ENCODE data around the gene ISG20L2. TPM values are rescaled to one million over a fixed set of nuclear protein-coding genes. Genes with fewer than 3 reads are reported as not detected.

Gene ISG20L2
- total RNA-seq, 1 donor from 2014 or later = 55.7 TPM

DNA sequence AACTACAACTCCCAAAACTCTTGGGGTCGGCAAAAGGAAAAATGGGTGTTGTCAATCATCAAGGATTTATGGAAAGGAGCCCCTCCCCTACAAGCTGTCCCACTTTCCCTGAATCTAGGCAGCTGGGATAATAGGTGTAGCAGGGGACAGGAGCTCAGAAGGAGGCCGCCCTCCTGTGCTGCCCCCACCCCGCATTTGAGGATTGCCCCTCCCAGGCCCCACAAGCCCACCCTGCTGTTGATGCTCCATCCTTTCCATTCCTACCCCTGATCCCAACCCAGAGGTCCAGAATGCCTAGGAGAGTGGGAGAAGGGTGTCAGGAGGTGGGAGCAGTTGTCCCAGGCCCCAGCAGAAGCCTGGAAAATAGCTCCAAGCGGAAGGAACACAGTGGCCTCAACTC is 14.2 kb upstream of the ISG20L2 start:
- intact Hi-C loops (cut with micrococcal nuclease) = loop anchor here (5.0 to 10.0 kb wide), 3 partner anchors 550 to 886 kb away; partner anchors contain the start of genes GON4L, KHDC4, SLC25A44 and SYT11

DNA sequence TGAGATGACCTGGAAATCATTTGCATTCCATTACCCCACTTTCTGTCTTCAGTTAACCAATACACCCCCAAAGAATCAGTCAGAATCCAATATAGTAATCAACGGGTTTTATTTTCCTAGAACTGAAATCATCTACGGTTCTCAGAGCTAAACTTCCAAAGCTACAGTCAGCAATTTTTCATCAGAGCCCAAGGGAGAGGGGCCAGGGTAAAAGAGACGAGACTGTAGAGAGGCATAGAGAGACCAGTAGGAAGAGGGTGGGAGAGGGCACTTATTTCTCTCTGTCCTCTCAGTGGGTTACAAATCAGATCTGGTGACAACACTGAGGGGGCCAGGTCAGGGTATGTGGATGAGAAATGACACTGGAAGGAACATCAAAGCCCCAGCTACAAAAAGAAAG is 13.5 kb upstream of the ISG20L2 start:
- intact Hi-C loops (cut with micrococcal nuclease) = loop anchor here (5.0 to 10.0 kb wide), 3 partner anchors 550 to 885 kb away; partner anchors contain the start of genes GON4L, KHDC4, SLC25A44 and SYT11

- intact Hi-C loops (cut with micrococcal nuclease) = loop anchor here (1.0 to 10.0 kb wide), 10 partner anchors 10 to 884 kb away; partner anchors contain the start of genes CCT3, GON4L, HDGF and ISG20L2
Observed at GRCh38 chr1:156741481-156741983, 13.0 kb upstream of the ISG20L2 start.

DNA sequence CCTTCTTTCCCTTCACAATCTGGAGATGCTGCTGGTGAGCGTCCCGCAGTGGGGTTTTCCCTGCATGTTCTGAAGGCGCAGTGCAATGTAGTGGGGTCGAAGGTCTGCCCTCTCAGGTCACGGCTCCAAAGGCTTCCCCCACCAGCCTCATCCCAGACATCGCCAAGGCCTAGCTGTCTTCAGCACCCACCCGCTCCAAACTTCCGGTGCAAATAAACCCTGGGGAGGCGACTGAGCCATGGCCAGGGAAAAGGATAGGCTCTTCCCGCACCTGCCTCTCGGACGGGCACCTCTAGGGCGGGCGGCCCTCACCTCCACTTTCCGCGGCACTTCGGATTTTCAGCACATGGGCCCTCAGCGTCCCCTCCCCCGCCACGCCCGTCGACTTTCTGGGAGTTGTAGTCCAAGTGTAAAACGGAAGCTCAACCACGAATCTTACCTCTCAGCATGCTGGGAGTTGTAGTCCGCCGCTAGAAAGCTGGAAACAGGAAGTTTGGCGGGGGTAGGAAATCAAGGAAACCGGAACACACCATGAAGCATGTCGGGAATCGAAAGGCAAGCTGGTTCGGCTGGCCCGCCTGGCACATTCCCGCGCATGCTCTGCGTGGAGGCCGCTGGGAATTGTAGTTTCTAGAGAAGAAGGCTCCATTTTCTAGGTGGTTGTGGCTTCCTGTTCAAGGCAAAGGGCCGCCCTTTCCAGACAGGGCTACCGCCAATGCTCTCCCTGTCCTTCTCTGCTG is 12.3 kb upstream of the ISG20L2 start, which contains the start of gene MRPL24:
Gene MRPL24, minus strand, starts transcription at position 348 of the 740 bp plus-strand sequence. CDS start 2,384 bp downstream, outside the sequence.
- intact Hi-C loops (cut with micrococcal nuclease) = loop anchor here (1.0 to 10.0 kb wide), 10 partner anchors 10 to 884 kb away; partner anchors contain the start of genes CCT3, GON4L, HDGF and ISG20L2

DNA sequence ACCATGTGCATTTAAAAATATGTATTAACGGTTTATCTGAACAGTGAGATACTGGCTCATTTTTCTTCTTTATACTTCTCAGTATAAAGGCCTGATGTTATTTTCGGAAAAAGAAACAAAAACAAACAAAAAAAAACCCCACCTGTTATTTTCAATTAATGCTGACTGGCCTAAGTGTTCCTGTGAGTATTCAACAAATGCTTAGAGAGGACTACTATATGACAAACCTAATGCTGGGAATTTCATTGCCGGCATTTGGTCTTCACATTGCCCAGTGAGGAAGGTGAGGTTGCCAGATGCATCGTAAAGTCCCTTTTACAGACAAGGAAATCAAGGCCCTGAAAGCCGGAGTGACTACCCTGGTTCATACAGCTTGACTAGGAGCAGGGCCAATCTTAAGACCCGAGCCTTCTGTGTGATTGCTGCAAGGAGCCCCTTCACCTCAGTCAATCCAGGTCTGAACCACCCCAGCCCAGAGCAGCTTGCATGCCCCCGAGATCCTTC is 11.7 kb upstream of the ISG20L2 start:
- intact Hi-C loops (cut with micrococcal nuclease) = loop anchor here (2.0 to 10.0 kb wide), 4 partner anchors 235 to 883 kb away; partner anchors contain the start of genes GON4L, KHDC4, SLC25A44 and SYT11

DNA sequence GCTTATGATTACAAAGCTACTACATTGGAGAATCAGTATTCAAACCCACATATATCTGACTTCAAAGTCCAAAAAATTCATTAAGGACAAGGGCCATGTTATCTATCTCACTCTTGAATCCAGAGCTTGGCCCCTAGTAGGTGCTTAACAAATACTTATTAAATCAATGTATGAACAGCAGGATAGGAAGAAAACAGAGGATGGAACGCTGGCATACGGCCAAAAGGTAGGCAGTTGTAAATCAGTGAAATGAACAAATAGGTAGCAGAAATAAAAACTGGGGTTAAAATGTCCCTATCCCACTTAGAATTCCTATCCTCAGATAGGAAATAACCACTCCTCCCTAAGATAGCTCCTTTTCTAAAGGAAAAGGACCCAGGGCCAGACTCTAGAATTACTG is 10.3 kb upstream of the ISG20L2 start:
- intact Hi-C loops (cut with micrococcal nuclease) = no loop called here

GRCh38 chr1:156738407-156738806 is 9.8 kb upstream of the ISG20L2 start:
- intact Hi-C loops (cut with micrococcal nuclease) = no loop called here

- intact Hi-C loops (cut with micrococcal nuclease) = no loop called here
Observed at GRCh38 chr1:156733989-156734584, 5.5 kb upstream of the ISG20L2 start.

DNA sequence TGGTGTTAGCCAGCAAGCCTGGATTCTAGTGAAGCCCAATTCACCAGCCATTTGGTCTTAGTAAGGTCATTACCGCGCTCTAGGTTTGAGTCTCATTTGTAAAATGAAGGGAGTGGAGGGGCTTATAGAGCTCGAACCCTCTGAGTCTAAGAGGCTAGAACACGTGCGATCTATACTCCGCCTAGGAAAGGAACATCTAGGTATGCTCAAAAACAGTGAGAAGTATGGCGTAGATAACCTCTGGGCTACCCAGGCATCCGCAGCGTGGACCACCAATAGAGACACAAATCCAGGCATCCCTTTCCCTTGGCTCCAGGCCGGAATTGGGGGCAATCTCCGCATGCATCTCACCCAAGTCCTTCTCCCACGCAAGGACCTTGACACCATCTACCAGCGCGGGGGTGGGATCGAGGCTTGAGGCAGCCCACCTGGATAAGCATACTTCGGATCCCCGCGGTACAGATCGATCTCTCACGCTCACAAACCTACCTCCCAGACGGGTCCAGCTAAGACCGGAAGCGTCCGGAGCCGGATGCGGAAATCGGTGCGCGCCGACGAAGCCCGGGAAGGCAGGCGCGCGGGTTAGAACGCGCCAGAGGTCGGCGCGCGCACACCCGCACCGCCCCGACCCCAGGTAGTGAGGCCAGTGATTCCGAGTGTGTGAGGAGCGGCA is 504 bp downstream of the ISG20L2 start, which contains the start of gene METTL25B:
Gene METTL25B, plus strand, starts transcription at position 544 of the 673 bp plus-strand sequence. CDS start 636 bp downstream, outside the sequence.
- intact Hi-C loops (cut with micrococcal nuclease) = loop anchor here (1.0 to 2.0 kb wide), 8 partner anchors 13 to 445 kb away; partner anchors contain the start of genes GPATCH4, HDGF, MRPL24 and PRCC

GRCh38 chr1:156727492-156727891 is 1.1 kb downstream of the ISG20L2 start:
- intact Hi-C loops (cut with micrococcal nuclease) = loop anchor here (2.0 kb wide), 1 partner anchor 445 kb away; the partner anchor contains the start of gene SMG5

GRCh38 chr1:156726549-156727226 is 1.9 kb downstream of the ISG20L2 start:
- intact Hi-C loops (cut with micrococcal nuclease) = loop anchor here (1.0 to 2.0 kb wide), 7 partner anchors 20 to 444 kb away; partner anchors contain the start of genes NTRK1 and SMG5

DNA sequence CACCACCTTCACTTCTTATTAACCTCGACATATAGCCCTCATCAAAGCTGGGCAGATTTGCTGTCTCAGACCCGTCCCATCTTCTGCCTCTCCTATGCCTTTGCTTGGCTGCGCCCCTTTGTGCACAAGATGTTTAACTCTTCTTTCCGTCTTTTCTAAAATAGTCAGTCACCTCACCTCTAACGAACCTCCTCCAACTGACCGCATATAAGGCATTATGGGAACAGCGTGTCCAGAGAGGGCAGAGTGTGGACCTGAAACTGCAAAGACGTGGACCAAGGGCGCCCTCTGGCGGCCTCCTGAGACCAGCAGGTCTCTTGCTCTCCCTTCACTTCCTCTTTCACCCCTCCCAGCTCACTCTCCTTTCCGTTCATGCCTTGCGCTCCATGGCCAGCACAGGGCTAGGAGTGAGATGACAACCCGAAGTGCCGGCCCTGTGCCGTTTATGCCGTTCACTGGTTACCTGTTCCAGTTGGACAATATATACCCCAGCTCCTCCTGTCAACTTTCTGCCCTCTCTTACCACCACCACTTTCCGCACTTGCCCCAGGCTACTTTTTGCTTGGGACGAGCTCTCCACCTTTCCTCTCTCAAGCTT is 2.8 kb downstream of the ISG20L2 start:
- intact Hi-C loops (cut with micrococcal nuclease) = loop anchor here (1.0 to 2.0 kb wide), 9 partner anchors 19 to 443 kb away; partner anchors contain the start of genes NTRK1 and SMG5

DNA sequence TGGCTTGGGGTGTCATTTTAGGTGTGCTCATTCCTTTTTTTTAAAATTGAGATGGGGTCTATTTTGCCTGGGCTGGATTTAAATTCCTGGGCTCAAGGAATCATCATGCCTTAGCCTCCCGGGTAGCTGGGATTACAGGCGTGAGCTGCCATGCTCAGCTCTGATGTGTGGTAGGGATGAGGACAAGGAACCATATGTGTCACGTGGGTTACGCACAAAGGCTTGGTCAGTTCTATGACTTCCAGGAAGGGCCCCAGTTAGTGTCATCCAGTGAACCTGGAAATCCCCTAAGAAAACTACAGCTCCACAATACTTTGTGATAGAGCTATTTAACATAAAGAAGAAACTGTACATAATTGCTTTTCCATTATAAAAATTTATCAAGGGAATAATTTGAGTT is 7.0 kb downstream of the ISG20L2 start:
- intact Hi-C loops (cut with micrococcal nuclease) = no loop called here

GRCh38 chr1:156721131-156721530 is 7.4 kb downstream of the ISG20L2 start:
- intact Hi-C loops (cut with micrococcal nuclease) = no loop called here

DNA sequence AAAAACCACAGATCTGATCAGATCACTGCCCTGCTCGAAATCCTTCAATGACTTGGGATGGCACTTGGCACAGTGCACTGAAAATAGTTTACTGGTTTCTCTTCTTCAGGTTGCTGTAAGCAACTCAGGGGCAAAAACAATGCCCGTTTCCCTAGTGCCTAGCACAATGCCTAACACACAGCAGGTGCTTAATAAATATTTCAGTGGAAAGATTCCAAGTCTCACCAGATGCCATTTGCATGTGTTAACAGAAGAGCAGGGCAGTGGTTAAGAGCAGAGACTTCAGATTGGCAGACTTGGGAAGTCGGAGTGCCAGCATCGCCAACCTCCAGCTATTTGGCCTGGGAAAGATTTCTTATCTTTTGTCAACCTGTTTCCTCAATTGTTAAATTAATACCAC is 11.2 kb downstream of the ISG20L2 start:
- intact Hi-C loops (cut with micrococcal nuclease) = no loop called here

- intact Hi-C loops (cut with micrococcal nuclease) = no loop called here
Observed at GRCh38 chr1:156714830-156715229, 13.7 kb downstream of the ISG20L2 start.

DNA sequence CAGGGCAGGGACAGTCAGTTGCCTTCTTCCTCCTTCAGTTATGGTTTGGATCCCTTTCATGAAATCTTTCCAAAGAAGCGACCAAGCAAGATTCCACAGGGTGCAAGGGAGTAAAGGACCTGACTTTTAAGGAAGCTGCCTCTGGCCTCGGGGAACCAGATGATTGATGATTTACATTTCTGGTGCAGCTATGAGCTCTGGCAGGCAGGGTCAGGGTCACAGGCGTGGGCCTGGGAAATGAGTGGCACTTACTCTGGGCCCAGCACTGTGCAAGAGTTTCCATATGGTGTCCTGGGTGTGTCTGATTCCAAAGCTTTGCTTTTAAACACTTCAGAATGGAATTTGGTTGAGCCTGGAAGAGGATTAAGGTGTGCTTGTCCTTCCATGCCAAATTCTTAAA is 15.9 kb downstream of the ISG20L2 start:
- intact Hi-C loops (cut with micrococcal nuclease) = no loop called here

DNA sequence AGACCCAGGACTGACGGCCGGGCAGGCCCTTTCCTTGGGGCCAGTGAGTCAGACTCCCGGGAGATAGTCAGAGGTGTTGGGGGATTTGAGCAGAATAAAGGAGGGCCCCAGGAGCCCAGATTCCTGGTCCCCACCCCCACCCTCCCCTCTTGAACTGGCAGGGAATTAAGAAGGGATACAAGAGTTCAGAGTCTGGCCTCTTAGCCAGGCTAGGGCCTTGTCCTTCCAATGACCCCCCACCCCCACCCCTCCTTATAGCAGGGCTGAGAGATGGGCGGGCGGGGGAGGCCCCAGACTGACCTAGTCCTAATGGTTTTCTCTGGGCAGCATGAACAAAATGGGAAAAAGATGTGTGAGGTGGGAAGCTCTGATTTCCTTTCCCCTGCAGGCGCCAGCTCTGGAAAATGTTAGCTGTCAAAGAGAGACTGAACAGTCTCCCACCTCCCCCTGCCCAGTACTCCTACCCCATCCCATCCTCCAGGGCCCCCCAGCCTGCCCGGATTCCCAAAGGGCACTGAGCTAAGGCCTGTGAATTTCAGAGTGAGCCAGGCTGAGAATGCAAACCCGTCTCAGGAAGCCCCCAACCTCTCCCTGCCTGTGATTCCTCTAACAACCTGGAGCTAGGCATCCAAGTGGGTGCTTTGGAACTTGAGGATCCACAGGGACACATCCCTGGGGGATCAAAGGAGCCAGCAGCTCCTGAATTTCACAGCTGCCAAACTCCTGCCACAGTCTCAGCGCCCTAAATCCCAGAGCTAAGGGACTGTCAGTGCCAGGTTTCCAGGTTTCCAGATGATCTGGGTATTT is 17.4 kb downstream of the ISG20L2 start:
- intact Hi-C loops (cut with micrococcal nuclease) = no loop called here
